Measurements from ENCODE around the gene TRPM2. TPM values are rescaled to one million over a fixed set of nuclear protein-coding genes. Genes with fewer than 3 reads are reported as not detected.

Gene TRPM2
- 12.0 TPM for total RNA-seq
- long read RNA-seq, partial matches to known transcripts: 18 of 20 reads
- long read RNA-seq, other reads (novel, unspliced or antisense): 2 of 20 reads

- no peak for DNase-seq (ENCODE audit: low spot score)
Observed at GRCh38 chr21:44353191-44353970, at the start of gene TRPM2. Gene TRPM2 (plus strand): TSS chr21:44353621. CDS start chr21:44353701, 80 bp downstream.

DNA sequence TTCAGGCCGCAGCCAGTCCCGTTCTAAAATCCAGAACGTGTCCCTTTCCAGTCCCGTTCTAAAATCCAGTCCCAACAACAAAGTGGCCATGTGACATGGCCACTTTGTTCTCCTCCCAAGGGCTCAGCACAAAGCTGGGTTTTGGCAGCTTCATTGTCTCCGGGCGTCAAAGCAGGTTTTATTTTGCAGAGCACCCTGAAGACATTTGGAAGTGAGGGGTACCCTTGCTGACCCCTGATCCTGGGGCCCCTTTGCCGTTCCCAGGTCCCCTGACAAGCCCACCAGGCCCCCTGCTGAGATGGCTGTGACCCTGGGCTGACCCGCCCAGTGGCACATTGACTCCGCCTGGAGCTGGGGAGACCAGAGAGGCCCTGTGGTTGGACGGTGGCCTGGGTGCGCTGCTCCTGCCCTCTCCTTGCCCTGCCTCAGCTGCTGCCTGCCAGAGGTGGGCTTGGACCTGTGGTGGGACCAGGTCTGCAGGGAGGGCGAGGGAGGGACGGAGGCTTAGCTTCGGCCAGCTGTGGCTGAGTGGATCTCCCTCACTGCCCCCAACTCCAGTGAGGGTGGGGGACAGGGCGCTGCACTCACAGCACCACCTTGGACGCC is 49.3 kb upstream of the TRPM2 start:
- DNase-seq (ENCODE audit: low spot score): no peak

DNA sequence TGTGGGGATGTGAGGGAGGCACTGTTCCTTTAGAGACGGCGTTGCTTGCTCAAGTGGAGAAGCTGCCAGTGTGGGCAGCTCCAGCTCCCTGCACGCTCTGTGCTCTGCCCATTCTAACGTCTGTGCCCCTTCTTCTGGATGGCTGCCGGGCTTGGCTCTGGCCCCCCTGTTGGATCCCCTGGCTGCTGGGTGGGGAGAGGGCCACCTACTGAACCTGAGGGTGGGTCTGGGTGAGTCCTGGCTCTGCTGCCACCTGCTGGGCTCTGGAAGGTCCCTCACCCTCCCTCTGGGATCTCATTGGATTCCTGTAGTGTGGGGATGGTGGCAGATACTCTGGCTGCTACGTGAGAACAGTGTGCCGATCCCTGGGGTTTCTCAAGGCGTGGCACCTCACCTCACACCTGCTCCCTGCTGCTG is 48.5 kb upstream of the TRPM2 start:
- no peak for DNase-seq (ENCODE audit: low spot score)

DNA sequence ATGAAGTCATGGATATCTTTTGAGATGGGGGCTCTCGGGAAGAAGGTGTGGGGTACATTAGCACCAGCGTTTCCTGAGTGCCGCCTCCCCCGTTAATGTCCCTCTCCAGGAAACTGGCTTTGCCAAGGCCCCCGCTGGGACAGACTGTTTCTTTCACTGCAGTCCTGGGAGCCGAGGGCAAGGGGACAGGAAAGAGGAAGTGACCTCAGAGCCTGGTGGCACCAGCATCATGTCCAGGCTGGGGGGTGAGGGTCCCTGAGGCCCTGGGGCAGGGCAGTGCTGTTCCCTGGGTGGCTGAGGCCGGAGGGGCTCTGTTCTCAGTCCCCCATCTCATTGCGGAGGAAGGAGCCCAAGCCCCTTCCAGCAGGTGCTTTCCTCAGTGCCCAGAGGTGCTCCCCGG is 47.7 kb upstream of the TRPM2 start:
- no peak for DNase-seq (ENCODE audit: low spot score)

- no peak for DNase-seq (ENCODE audit: low spot score)
Observed at GRCh38 chr21:44306936-44307704, 46.3 kb upstream of the TRPM2 start.

DNA sequence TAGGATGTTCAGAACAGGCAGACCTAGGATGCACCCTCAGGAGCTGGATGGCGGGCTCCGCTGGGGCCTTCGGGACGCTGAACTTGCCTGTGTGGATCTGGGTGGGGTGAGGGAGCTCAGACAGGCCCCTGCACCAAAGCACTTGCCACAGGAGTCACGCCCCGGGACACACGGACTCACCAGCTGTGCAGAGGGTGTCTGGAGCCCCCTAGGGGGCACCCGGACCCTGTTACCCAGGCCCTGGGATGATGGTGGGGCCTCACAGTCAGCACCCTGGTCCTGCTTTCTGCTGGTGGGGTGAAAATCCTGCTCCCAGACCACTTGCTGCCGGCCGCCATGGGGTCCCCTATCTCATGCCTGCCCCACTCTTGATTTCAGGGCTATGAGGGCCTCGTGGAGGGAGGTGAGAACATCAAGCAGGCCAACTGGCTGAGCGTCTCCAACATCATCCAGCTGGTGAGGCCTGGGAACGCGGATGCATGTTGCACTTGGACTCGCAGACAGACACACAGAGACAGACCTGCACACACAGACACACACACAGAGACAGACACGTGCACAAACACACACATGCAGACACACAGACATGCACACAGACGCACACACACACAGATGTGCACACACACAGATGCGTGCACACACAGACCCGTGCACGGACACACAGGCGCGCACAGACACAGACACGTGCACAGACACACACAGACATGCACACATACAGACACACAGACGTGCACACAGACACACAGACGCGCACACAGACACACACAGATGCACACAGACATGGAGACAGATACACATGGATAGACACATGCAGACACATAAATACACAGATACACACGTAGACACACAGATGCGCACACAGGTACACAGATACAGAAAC is 42.6 kb upstream of the TRPM2 start:
- no peak for DNase-seq (ENCODE audit: low spot score)

- no peak for DNase-seq (ENCODE audit: low spot score)
Observed at GRCh38 chr21:44312089-44312488, 41.3 kb upstream of the TRPM2 start.

- no peak for DNase-seq (ENCODE audit: low spot score)
Observed at GRCh38 chr21:44312716-44313115, 40.7 kb upstream of the TRPM2 start.

DNA sequence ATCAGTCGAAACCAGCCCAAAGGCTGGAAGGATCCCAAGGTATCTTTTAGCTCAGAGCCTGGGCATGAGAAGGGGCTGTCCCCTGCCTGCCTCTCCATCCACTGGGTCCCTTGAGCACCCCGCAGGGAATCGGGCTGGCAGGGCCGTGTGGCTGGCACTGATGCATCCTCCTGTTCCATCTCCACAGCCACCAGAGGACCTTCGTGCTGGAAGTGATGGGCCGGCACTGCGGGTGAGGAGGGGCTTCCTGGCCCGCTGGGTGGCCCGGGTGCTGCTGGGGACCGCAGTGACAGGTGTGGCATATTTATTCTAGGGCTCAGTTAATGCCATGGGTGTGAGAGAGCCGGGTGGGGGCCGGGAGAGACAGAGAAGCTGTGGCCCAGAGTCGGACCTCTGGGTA is 40.0 kb upstream of the TRPM2 start:
- DNase-seq (ENCODE audit: low spot score): no peak

GRCh38 chr21:44314128-44314527 is 39.3 kb upstream of the TRPM2 start:
- DNase-seq (ENCODE audit: low spot score): no peak

GRCh38 chr21:44314561-44314960 is 38.9 kb upstream of the TRPM2 start:
- DNase-seq (ENCODE audit: low spot score): no peak

GRCh38 chr21:44315691-44316203 is 37.7 kb upstream of the TRPM2 start:
- no peak for DNase-seq (ENCODE audit: low spot score)

- DNase-seq (ENCODE audit: low spot score): no peak
Observed at GRCh38 chr21:44316277-44316900, 37.0 kb upstream of the TRPM2 start.

DNA sequence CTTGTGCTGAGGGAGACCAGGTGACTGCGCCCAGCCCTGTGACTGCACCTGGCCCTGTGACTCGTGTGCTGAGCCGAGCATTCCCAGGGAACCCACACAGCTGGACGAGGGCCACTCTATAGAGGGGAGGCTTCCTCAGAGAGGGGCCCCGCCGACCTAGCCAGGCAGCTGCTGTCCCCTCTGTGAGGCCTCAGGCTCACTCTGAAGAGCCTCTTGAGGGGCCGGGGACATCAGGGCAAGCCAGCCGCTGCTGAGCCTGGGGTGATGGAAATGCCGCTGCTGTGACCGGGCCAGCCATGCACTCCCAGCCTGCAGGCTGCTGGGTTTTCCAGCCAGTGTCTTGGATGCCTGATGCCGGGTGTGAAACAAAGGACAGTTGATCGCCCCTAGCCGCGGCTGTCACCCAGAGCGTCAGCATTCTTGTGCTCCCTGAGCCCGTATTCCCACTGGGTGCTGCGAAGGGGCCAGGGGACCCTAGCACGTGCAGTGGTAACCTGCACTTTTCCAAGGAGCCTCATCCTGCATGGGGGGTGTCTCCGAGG is 36.1 kb upstream of the TRPM2 start:
- DNase-seq (ENCODE audit: low spot score): no peak

- no peak for DNase-seq (ENCODE audit: low spot score)
Observed at GRCh38 chr21:44317871-44318270, 35.5 kb upstream of the TRPM2 start.

DNA sequence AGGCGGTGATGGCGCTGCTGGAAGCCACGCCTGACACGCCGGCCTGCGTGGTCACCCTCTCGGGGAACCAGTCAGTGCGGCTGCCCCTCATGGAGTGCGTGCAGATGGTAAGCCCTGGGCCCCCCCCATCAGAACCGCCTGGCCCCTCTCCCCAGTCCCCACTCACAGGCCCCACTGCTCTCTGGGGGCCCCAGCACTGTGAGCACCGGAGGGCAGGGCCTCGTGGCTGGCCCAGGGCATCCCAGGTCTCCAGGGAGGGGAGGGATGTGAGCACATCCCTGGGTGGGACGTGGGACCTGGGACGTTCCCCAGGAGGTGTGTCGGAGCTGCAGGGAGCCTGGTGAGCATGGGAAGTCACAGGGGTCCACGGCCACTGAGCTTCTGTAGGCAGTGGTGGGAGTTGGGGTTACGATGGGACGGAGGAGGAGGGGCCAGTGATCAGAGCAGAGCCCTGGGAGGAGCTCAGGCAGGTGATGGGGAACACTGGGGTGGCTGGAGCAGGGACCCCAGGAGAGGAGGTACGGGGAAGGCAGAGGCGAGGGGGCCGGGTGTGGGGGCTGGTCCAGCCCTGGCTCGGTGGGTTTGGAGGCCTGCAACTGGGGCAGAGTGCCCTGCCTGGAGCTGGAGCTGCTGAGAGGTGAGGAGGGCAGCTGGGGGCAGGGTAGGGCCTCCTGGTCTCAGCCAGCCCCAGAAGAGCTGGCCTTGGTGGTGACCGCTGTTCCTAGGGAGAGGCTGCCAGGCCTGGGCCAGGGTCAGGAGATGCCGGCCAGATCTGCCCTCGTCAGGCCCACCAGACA is 34.7 kb upstream of the TRPM2 start:
- no peak for DNase-seq (ENCODE audit: low spot score)

DNA sequence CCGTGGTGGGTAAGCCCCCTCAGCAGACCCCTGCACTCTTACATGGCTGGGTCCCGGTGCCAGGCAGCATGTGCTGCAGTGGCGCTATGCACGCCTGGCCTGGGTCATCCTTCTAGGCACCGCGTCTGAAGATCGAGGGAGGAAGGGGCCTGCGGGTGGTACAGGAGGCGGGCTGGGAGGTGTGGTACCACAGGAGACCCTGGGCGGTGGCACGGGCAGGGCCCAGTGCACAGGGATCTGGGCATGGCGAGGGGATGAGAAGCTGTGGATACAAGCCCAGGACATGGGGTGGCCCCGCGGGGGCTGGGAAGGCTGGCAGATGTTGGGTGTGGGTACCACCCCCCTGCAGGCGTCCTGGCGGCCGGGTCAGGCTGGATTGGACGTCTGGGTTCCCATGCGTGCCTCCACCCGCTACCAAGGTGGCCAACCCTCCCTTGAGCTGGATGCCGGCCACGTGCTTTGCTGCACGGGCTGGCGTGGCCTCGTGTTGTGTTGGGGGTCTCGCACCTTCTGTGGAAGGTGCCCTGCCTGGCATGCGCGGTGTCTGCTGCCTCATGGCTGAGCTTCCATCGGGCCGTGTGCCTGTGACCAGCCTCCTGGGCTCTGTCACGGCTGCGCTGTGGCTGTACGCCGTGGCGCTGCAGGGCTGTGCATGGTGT is 33.9 kb upstream of the TRPM2 start:
- DNase-seq (ENCODE audit: low spot score): no peak

DNA sequence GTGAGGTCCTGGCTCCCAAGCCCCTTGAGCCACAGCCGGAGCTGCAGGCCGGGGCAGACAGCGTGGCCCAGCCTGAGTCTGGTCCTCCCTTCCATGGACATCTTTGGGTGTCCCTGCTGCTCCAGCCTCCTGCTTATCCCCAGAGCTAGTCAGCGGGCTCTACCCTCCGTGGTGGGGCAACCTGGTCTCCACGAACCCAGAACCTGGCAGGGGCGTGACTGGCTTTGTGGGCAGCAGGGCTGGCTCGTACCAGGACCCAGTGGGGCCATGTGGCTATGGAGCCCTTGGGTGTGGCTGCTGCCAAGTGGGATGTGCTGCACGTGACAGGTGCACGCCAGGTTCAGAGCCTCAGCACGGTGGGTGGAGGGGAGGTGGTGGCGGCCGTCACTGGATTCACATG is 32.6 kb upstream of the TRPM2 start:
- no peak for DNase-seq (ENCODE audit: low spot score)

All from mesenteric fat pad (tissue), 1 donor.